Fibroblast of skin of right quadriceps (primary cell): Measurements from ENCODE around the gene UBL4B.

Experiments used
- DNase-seq: peaks from one replicate; pipeline ENCODE4 v3.0.0-alpha.2; 2013

The UBL4B gene

GRCh38 chr1:110158261-110158660 is 46.0 kb downstream of the UBL4B start:
- DNase-seq, result no peak

GRCh38 chr1:110159168-110159567 is 46.9 kb downstream of the UBL4B start:
- DNase-seq, result no peak

- DNase-seq, result no peak
These were observed 48.4 kb downstream of the UBL4B start for GRCh38 chr1:110160538-110161100.

GRCh38 chr1:110161165-110161564 is 48.9 kb downstream of the UBL4B start:
- DNase-seq, result no peak

- no peak for DNase-seq
These were observed 49.6 kb downstream of the UBL4B start for GRCh38 chr1:110161849-110162248.
